EH (cell line): ENCODE measurements around the gene ROBO1.

Experiments
- DNase-seq: peaks from one replicate; pipeline ENCODE4 v3.0.0-alpha.2; 2015; ENCODE audit warnings: low read depth

ROBO1 gene

DNA sequence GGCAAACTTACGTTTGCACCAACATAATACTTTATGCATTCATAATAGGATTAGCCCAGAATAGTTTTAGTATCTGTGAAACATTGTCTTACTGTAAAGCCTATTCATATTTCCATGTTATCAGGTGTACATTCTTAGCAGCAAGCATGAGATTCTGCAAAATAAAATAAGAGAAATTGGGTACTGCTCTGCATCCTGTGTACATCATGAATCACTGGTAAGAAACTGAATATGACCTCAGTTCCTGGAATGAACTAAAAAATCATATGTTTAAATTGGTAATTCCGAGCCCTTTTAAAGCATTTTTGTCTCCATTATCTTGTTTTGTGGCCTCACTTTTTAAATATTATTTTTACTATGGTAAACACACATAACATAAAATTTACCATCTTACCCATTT lies 605.1 kb downstream of the ROBO1 start:
- DNase-seq, result peak; percentile 15

DNA sequence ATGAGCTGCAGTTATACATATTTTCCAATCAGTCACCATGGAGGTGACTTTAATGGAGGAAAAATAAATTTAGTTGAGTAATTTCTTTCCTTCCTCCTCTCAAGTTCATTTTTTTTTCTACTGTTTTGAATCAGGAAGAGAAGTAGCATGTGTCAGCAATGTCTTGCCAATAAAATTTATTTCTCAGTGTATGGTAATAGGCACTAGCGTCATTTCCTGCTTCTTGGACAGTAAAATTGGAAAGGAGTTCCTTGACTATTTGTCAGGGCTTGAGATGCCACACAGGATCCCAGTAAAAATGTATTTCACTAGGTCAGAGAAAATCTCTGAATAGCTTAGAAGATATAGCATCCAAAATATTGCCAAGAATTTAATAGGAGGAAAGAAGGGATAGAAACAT lies 605.9 kb downstream of the ROBO1 start:
- DNase-seq, result peak; percentile 63

- no peak for DNase-seq
These were observed 607.4 kb downstream of the ROBO1 start for GRCh38 chr3:79160421-79160820.

DNA sequence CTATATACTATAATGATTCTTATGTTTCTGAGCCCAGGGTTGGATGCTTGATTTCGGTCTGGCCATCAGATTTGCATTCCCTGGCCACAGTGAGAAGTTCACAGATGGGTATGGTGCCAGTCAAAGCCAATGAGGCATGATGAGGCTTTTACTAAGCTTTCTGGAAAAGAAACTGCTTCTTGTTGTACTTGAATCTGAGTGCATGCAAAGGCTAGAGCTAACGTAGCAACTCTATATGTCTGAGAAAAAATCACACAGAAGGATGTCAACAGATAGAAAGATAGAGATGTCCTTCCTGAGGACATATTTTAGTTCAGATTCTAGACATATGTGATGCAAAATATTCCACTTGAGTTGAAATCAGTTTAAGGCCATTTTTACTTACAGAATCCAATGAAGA lies 608.1 kb downstream of the ROBO1 start:
- DNase-seq, result no peak

GRCh38 chr3:79157191-79157590 lies 610.6 kb downstream of the ROBO1 start:
- DNase-seq, result no peak

- no peak for DNase-seq
These were observed 612.9 kb downstream of the ROBO1 start for GRCh38 chr3:79154865-79155264.

DNA sequence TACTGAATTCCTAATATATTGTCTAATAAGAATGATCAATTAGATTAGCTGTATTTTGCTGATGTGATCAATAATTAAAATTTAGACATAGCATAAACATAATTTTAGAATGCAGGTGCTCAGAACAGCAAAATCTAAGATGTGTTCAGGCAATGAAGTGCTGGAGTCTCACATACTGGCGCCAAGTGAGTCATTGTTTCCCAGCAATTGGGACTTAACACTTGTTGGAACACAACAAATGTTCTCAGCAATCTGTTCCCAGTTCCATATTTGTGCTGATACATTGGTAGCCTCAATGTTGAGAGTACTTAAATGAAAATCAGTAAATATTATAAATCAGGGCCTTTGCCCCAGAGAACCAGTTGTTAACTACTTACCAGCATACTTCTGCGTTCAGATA lies 619.0 kb downstream of the ROBO1 start:
- no peak for DNase-seq

GRCh38 chr3:79146024-79146423 lies 621.8 kb downstream of the ROBO1 start:
- DNase-seq, result no peak

GRCh38 chr3:79140708-79141107 lies 627.1 kb downstream of the ROBO1 start:
- DNase-seq, result peak; percentile 69

GRCh38 chr3:79139395-79140068 lies 628.3 kb downstream of the ROBO1 start:
- DNase-seq, result peak; percentile 34

DNA sequence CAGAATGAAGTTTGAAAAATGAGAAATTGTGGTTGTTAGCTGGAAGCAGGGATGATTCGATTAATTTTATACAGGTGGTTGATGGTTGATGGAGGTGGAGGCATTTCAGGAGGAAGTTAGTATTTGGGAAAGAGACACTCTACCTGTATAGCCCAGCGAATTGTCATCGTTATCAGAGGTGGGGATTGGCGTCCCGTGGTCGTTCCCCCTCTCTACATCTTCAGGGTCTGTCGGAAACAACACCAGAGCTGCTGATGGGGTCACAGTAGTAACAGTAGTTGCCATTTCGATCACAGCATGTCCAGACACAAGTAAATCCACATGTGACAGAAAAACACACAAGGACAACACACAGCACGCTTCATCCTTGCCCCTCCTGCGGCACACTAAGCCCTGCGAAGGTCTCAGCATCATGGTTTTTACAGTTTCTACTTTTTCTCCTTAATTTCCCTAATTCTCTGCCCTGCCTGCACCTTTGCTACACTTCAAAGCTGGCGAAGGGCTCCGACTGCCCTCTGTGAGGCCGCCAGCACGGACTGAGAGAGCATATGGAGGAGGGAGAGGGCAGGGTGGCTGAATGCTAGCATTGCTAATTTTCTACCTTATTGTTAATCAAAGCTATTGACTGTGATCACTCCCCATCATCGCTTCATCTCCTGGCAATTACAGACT lies 642.3 kb downstream of the ROBO1 start:
- DNase-seq, result no peak

GRCh38 chr3:79115458-79115857 lies 652.3 kb downstream of the ROBO1 start:
- no peak for DNase-seq

GRCh38 chr3:79113876-79114275 lies 653.9 kb downstream of the ROBO1 start:
- no peak for DNase-seq

- DNase-seq, result peak; percentile 30
These were observed 656.3 kb downstream of the ROBO1 start for GRCh38 chr3:79111375-79112052.

GRCh38 chr3:79109754-79110153 lies 658.0 kb downstream of the ROBO1 start:
- no peak for DNase-seq

DNA sequence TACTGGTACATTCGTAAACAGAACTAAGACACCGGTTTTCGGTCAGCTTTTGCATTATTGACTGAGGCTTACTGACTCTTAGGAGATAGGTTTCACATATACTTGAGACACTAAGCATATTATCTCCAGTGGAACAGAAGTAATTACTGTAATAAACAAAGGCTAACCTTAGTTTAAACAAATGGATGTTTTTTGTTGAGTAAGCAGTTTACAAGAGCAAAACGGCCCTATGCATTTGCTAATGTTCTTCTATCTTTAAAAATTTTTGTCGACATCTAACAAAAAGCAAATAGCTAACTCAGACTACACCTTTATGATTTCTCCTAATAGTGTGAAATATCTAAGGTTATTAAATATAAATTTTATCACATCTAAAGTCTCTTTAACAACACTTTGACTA lies 664.5 kb downstream of the ROBO1 start:
- DNase-seq, result no peak

DNA sequence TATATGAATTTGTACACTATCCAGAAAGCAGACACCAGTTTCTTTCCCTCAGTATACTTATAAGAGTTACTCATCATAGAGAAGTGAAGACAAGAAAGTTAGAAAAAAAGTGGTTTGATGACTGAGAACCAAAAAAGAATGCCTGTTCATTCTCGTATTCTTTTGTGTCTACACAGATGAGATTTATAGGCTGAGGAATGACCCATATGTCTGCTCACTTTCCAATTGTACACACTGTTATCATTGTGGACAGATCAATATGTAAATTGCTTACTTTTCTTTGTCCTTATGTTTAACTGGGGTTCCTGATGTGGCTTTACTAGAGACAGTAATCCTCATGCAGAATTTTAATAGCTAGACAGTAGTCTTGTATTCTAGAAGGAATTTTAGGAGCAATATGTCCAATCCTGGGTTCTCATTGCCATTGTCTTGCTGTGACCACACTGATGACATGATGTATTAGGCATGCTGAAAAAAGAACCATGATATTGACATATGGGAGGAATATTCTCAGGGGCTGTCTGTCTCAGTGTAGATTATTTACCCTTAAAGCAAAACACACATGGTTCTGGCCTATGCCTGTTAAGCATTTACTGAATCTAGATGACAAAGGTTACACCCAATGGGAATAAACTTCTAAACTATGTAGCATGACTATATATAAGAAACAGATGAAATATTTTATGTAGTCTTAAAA lies 669.7 kb downstream of the ROBO1 start:
- DNase-seq, result peak; percentile 5

DNA sequence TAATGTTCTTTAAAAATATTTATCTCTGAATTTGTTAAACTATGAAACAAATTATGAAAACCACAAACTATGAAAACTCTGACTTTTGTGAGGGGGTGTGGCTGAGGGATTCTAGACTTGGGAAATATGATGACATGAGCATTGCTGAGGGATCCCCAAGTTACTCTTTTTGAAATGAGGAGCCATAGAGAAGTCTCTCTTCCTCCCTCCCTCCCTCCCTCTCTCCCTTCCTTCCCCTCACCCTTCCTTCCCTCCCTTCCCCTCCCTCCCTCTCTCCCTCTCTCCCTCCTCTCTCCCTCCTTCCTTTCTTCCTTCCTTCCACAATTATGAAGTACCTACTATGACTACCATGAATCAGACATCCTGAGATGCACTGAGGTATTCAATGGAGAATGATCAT lies 673.1 kb downstream of the ROBO1 start:
- no peak for DNase-seq

DNA sequence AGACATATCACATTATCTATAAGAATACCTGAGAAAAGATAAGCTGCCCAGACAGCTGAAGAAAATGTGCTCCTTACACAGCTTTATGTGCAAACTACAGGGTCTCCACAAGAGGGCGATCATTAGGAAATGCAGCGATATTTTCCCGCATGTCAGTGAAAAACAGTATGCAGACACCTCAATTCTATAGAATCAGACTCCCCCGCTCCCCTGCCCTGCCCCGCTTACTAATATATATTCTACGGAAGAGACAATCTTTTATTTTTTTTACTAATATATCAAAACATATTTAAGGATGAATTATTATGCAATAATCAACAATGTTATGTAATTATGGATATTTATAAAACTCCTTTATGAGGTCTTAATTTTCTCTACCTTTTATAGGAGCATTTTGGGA lies 681.3 kb downstream of the ROBO1 start:
- peak; percentile 69 for DNase-seq

DNA sequence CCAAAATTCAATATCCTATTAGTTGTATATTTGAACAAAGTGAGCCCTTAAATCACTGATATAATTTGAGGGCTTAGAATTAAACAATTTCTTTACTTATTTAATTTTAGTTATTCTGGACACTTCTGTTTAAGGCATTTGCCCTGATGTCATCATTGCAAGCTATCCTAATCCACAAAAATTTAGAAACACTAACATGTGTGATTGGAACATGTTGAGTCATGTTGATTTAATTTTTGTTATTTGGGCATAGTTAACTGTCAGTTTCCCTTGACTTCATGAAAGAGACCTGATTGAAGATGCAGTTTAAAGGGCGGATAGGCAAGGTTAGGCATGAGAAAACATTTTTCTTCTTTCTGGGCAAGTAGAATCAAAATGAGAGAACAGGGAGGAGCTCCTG lies 682.6 kb downstream of the ROBO1 start:
- peak; percentile 44 for DNase-seq

- no peak for DNase-seq
These were observed 686.5 kb downstream of the ROBO1 start for GRCh38 chr3:79081335-79081734.

DNA sequence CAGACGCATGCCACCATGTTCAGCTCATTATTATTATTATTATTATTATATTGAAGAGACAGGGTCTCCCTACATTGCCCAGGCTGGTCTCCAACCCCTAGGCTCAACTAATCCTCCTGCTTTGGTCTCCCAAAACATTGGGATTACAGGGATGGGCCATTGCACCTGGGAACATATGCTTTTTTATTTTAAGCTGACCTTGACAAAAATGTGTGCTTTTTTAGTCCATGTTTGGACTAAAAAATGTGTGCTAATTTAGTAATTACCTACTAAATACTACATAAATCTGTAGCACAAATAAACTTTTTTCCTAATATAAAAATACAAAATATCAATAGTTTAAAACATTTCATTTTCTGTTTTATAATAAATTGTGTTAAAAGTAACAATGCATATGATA lies 693.2 kb downstream of the ROBO1 start:
- DNase-seq, result no peak

GRCh38 chr3:79067734-79068133 lies 700.1 kb downstream of the ROBO1 start:
- DNase-seq, result no peak
